Osteoblast (primary cell): ENCODE measurements around the gene NAPA. TPM values are rescaled to one million over a fixed set of nuclear protein-coding genes. Genes with fewer than 3 reads are reported as not detected.

Experiments used
- DNase-seq: peaks from one replicate; pipeline ENCODE4 v3.0.0; 2011; ENCODE audit warnings: low spot score, mixed read lengths; ENCODE audit not compliant: insufficient read length; ENCODE audit errors: missing footprints
- H2AFZ ChIP-seq: 2 replicates; pipeline ENCODE4 v1.6.0; 2011; ENCODE audit warnings: mild to moderate bottlenecking, low read length
- H3K27ac ChIP-seq: 2 replicates; pipeline ENCODE4 v1.5.1; 2011; ENCODE audit warnings: mild to moderate bottlenecking, low read depth, low read length, moderate library complexity
- H3K27me3 ChIP-seq: 2 replicates; pipeline ENCODE4 v1.6.0; 2012; ENCODE audit warnings: mild to moderate bottlenecking, control low read depth, inconsistent platforms, low read length, moderate library complexity; ENCODE audit not compliant: insufficient read depth
- H3K36me3 ChIP-seq: 2 replicates; pipeline ENCODE4 v1.5.1; 2011; ENCODE audit warnings: mild to moderate bottlenecking, low read length, control low read depth, moderate library complexity; ENCODE audit not compliant: insufficient read depth
- H3K4me1 ChIP-seq: 2 replicates; pipeline ENCODE4 v1.5.1; 2011; ENCODE audit warnings: mild to moderate bottlenecking, low read length, control low read depth, moderate library complexity; ENCODE audit not compliant: insufficient read depth
- H3K4me2 ChIP-seq: 2 replicates; pipeline ENCODE4 v1.6.0; 2011; ENCODE audit warnings: mild to moderate bottlenecking, low read length; ENCODE audit not compliant: insufficient read depth
- H3K4me3 ChIP-seq: fragments of 200-600 bp; sonication (generic); 3 replicates; pipeline ENCODE4 v1.5.1; 2012; ENCODE audit warnings: mild to moderate bottlenecking, low read length, inconsistent platforms; ENCODE audit not compliant: insufficient read depth
- H3K79me2 ChIP-seq: 2 replicates; pipeline ENCODE4 v1.6.0; 2012; ENCODE audit warnings: mild to moderate bottlenecking, low read length, control low read depth, inconsistent platforms; ENCODE audit not compliant: insufficient read depth
- H3K9me3 ChIP-seq: 2 replicates; pipeline ENCODE4 v1.5.1; 2011; ENCODE audit warnings: low read depth, low read length, control low read depth
- H4K20me1 ChIP-seq: 2 replicates; pipeline ENCODE4 v1.6.0; 2012; ENCODE audit warnings: mild to moderate bottlenecking, low read length, control low read depth; ENCODE audit not compliant: insufficient read depth
- total RNA-seq: library from RNA; depleted of rRNA; stranded (reverse); fragments of >200 nt; gene quantifications from 2 replicates; pipeline ENCODE4 v1.2.3, GENCODE V29; 2012
- TF ChIP-seq, protein P1 (sequence below): IDR thresholded peaks from 2 replicates; pipeline ENCODE4 v1.5.1; 2011; ENCODE audit warnings: mild to moderate bottlenecking, low read depth, low read length, moderate library complexity; ENCODE audit errors: extremely low read depth

Gene NAPA
- total RNA-seq, 1 donor, result 95.9 TPM

DNA sequence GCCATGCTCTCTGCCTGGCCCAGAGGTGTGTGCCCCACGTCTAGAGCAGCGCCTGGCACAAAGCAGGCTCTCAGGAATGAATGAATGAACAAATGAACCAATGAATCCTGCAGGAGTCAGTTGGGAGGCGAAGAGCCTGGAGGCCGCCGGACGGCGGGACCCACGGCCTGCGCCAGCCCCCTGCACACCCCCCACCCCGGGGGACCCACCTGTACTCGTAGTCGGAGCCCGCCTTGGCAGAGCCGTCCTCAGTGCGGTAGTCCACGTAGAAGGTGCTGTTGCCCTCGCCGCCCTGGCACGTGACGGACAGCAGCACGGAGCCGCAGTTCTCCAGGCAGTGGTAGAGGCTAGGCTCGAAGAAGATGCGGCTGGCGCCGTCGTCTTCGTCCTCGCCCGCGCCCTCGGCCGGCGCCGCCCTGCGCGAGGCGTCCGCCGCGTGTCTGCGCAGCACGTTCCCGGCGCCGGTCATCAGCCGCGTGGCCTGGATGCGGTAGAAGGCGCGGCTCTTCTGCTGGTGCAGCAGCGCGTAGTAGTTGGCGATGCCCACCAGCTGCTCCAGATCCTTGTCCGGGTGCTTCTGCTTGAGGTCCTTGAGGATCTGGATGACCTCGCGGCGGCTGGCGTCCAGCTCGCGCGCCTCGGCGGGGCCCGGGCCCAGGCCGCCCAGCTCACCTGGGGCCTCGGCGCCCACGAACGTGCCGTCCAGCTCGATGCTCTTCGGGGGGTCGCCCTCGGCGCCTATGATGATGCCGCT is 58.0 kb downstream of the NAPA start:
- no peak overlapping the region for H3K27ac ChIP-seq
- no peak overlapping the region for H3K4me3 ChIP-seq
- TF ChIP-seq, protein P1, sequence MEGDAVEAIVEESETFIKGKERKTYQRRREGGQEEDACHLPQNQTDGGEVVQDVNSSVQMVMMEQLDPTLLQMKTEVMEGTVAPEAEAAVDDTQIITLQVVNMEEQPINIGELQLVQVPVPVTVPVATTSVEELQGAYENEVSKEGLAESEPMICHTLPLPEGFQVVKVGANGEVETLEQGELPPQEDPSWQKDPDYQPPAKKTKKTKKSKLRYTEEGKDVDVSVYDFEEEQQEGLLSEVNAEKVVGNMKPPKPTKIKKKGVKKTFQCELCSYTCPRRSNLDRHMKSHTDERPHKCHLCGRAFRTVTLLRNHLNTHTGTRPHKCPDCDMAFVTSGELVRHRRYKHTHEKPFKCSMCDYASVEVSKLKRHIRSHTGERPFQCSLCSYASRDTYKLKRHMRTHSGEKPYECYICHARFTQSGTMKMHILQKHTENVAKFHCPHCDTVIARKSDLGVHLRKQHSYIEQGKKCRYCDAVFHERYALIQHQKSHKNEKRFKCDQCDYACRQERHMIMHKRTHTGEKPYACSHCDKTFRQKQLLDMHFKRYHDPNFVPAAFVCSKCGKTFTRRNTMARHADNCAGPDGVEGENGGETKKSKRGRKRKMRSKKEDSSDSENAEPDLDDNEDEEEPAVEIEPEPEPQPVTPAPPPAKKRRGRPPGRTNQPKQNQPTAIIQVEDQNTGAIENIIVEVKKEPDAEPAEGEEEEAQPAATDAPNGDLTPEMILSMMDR, result no peak
- H4K20me1 ChIP-seq, result peaks cover 3% of the 10 kb centered on the region
- H3K27me3 ChIP-seq, result peaks cover 53% of the 10 kb centered on the region
- no peaks in the 10 kb centered on the region for H3K36me3 ChIP-seq
- H3K9me3 ChIP-seq, result peaks cover 8% of the 10 kb centered on the region
- H3K79me2 ChIP-seq, result no peaks in the 10 kb centered on the region
- H3K4me2 ChIP-seq, result no peak overlapping the region
- no peaks in the 10 kb centered on the region for H3K4me1 ChIP-seq
- no peak overlapping the region for H2AFZ ChIP-seq
- DNase-seq, result no peak

DNA sequence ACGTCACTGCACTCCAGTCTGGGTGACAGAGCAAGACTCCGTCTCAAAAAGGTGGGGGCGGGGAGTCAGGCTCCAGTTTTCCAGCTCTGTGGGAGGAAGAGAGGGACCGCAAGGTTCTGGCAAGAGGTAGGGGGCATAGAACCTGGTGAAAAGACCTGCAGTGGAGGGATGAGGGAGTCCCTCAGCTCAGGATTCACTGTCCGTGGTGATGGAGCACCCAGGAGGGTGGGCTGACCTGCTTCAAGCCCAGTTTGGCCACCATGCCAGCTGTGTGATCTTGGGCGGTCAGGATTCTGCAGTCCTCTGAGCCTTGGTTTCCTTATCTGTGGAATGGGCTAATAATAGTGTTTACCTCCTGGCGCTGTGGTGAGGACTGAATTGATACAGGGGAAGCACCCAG is 64.4 kb downstream of the NAPA start:
- no peaks in the 10 kb centered on the region for H3K36me3 ChIP-seq
- peaks cover 2% of the 10 kb centered on the region for H3K9me3 ChIP-seq
- H3K4me1 ChIP-seq, result no peaks in the 10 kb centered on the region
- H3K4me2 ChIP-seq, result no peak overlapping the region
- H4K20me1 ChIP-seq, result no peaks in the 10 kb centered on the region
- no peak overlapping the region for H2AFZ ChIP-seq
- no peak for DNase-seq
- no peak overlapping the region for H3K27ac ChIP-seq
- no peak overlapping the region for H3K4me3 ChIP-seq
- H3K79me2 ChIP-seq, result no peaks in the 10 kb centered on the region
- peaks cover 55% of the 10 kb centered on the region for H3K27me3 ChIP-seq
- TF ChIP-seq, protein P1, result no peak

DNA sequence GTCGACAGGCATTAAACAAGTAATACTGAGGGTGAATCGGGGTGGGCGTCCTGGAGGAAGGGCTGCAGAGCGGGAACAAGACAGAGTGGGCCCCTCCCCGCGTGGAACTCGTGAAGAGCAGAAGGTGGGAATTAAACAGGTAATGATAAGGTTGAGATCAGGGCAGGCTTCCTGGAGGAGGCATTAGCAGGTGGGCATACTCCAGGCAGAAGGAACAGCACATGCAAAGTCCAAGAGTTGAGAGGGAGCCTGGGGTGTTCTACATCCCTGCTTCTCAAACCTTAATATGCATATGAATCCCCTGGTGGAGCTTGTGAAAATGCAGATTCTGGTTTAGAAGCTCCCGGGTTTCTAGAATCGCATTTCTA is 66.5 kb downstream of the NAPA start:
- Histone ChIP-seq H3K4me2 (no peak overlapping the region), H3K27me3 (peaks cover 69% of the 10 kb centered on the region), H3K36me3 (no peaks in the 10 kb centered on the region), H2AFZ (no peak overlapping the region), H3K4me3 (no peak overlapping the region), H3K4me1 (no peaks in the 10 kb centered on the region), H3K27ac (no peak overlapping the region), H4K20me1 (no peaks in the 10 kb centered on the region), H3K79me2 (no peaks in the 10 kb centered on the region), H3K9me3 (no peaks in the 10 kb centered on the region)
- TF ChIP-seq, protein P1, result no peak
- no peak for DNase-seq

DNA sequence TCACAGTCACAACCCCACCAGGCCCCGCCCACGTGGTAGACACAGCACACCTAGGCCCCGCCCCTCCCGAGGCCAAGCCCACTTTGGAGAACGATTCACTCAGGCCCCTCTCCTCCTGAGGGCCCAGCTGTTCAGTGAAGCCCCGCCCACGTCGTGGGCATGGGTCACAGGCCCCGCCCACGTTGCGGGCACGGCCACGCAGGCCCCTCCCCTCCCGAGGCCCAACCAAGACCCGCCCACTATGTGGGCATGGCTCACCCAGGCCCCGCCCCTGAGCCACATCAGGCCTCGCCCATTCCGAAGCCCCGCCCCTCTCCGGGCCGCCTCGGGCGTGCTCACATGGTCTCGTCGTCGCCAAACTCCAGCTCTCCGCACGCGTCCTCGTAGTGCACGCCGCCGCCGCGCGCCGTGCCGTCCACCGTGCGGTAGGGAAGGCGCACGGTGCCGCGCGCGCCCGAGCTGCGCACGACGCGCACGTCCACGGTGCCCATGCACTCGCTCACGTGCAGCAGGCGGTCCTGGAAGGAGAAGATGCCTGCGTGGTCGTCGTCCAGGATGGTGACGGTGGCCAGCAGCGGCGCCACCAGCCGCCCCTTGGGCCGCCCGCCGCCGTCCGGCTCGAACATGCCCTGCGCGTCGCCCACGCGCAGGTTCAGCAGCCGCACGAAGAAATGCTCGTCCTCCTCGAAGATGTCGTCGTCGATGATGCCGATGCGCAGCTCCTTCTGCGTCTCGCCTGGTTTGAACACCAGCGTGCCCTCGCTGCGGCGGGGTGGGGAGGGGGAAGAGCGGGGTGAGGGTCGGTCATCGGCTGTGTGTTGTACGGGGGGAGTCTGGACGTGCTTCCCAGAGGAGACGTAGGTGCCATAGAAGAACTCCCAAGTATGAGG is 67.1 kb downstream of the NAPA start:
- DNase-seq, result peak; percentile 87
- Histone ChIP-seq H2AFZ (no peak overlapping the region), H3K4me3 (peak overlapping the region; percentile 22), H3K79me2 (no peaks in the 10 kb centered on the region), H3K4me1 (no peaks in the 10 kb centered on the region), H3K27me3 (peaks cover 74% of the 10 kb centered on the region), H3K27ac (no peak overlapping the region), H3K36me3 (no peaks in the 10 kb centered on the region), H3K4me2 (peak overlapping the region; percentile 39), H3K9me3 (no peaks in the 10 kb centered on the region), H4K20me1 (no peaks in the 10 kb centered on the region)
- TF ChIP-seq, protein P1, result no peak
